GM19099 (cell line): ENCODE results near the gene STUB1.

Source experiments
- POLR2A ChIP-seq: IDR thresholded peaks from 3 replicates; pipeline ENCODE4 v1.6.1; 2011; ENCODE audit warnings: low read depth; ENCODE audit not compliant: insufficient read length; ENCODE audit errors: extremely low read depth

STUB1 gene

GRCh38 chr16:689175-689897 lies 9.1 kb downstream of the STUB1 start:
- no peak for TF ChIP-seq POLR2A

GRCh38 chr16:692356-693108 lies 12.3 kb downstream of the STUB1 start:
- TF ChIP-seq POLR2A = no peak

- TF ChIP-seq POLR2A = no peak
Observed at GRCh38 chr16:693364-693763, 13.2 kb downstream of the STUB1 start.

GRCh38 chr16:693766-694165 lies 13.6 kb downstream of the STUB1 start:
- no peak for TF ChIP-seq POLR2A

- TF ChIP-seq POLR2A = no peak
Observed at GRCh38 chr16:694187-694862, 14.1 kb downstream of the STUB1 start.

GRCh38 chr16:694863-695354 lies 14.7 kb downstream of the STUB1 start:
- TF ChIP-seq POLR2A = no peak

GRCh38 chr16:695355-696089 lies 15.3 kb downstream of the STUB1 start:
- peak; percentile 56 for TF ChIP-seq POLR2A

- no peak for TF ChIP-seq POLR2A
Observed at GRCh38 chr16:698911-699671, 18.9 kb downstream of the STUB1 start.

- TF ChIP-seq POLR2A = no peak
Observed at GRCh38 chr16:700684-701584, 20.7 kb downstream of the STUB1 start.

- TF ChIP-seq POLR2A = no peak
Observed at GRCh38 chr16:702341-702740, 22.1 kb downstream of the STUB1 start.

GRCh38 chr16:703406-703805 lies 23.2 kb downstream of the STUB1 start:
- no peak for TF ChIP-seq POLR2A

- no peak for TF ChIP-seq POLR2A
Observed at GRCh38 chr16:704047-704446, 23.8 kb downstream of the STUB1 start.
